HG03571 (cell line): ENCODE results near the gene IFI44L.

Experiments used
- ATAC-seq: cut with Tn5 transposase; IDR thresholded peaks from one replicate; pipeline ENCODE4 v1.9.1; 2021; ENCODE audit not compliant: unreplicated experiment

IFI44L gene

DNA sequence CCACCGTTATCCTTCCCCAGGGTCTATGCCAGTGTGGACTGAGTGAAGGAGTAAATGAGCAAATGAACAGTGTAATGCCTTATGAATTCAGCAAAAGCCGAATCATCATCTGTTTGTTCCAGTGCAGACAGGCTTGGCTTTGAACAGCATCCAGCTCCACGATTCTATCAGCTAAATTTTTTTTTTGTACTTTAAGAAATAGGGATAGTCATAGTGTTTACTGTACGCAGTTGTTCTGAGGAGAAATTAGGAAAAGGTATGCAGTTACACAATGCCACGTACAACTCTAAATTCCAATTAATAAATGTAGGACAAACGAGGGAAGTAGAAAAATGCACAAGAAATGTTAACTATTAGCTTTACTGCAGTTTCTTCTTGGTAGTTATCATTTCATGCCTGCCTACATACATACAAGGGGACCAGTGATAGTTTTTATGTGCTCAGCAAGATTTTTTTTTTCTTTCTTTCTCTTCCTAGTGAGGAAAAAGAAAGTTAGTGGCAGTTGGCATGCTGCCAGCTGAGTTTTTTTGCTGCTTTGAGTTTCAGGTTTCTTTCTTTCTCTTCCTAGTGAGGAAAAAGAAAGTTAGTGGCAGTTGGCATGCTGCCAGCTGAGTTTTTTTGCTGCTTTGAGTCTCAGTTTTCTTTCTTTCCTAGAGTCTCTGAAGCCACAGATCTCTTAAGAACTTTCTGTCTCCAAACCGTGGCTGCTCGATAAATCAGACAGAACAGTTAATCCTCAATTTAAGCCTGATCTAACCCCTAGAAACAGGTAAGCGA, at the start of gene IFI44L:
TSS of gene IFI44L (plus strand) at position 646 of the 777 bp plus-strand sequence. CDS start 7,468 bp downstream, outside the sequence.
- ATAC-seq: peak; percentile 38

DNA sequence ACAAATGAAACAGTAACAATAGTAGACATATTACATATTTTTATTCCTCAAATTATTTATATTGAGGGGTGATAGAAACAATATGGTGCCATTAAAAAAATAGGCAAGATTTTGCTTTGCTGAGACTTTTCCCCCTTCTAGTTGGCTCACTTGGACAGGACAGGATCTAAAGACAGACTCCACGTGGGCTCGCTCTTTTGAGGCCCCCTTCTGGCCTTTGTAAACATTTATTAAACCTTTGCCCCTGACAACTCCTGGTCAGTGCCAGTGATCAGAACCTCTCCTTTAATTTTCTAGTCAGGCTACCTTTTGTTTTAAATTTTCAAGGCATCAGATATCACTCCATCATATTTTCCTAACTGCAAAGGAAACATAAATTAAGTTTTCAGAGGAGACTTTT, 49.7 kb upstream of the IFI44L start:
- ATAC-seq: no peak

DNA sequence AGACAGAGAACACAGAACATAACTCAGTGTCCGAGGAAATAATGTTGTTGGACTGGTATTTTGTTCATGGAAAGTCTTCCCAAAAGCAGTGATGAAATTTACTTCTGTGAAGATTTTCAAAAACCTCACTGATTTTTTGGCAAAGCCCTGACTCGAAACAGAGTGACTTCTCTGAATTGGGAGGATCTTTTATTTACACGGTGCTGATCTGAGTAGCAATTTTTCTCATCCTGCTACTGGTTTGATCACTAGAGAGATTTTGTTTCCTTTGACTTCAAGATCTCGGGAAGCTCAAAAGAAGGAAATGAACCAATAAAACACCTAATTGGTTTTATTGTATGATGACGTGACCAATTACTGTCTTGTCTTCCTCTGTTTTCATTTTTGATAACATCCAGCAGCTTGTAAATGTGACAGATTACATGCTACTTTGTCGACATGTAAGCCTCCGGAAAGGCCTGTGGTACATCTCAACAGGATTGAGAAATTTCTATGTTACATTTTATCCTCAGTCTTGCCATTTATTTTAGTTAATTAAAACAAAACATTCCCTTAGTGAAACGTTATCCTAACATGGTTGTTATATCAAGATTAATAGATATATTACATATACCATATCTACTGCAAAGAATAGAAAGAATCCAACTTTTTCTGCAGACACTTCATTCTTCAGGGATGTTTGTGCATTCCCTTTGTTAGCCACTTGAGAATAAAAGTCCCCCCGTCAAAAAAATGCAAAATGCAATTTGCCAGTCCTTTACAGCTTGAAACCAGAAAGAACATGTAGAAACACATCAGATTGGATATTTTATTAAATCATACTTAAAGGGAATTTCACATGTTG, 42.8 kb upstream of the IFI44L start:
- no peak for ATAC-seq

DNA sequence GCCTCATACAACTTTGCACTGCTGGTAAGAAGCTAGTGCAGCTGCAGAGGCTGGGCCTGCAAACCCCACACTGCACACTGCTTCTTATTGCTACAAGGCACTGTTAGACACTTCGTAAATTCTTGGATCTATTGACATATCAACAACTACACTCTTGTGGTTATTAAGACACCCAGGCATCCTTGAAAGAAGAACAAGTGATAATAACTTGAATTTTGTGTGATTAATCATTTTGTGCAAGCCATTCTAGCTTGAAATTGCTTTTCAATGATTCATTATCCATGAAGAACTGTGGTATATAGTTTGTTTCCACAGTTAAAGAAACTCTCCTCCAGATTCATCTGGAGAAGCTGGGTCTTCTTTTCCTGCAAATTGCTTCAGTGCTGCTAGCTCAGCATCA, 33.7 kb upstream of the IFI44L start:
- ATAC-seq: no peak

DNA sequence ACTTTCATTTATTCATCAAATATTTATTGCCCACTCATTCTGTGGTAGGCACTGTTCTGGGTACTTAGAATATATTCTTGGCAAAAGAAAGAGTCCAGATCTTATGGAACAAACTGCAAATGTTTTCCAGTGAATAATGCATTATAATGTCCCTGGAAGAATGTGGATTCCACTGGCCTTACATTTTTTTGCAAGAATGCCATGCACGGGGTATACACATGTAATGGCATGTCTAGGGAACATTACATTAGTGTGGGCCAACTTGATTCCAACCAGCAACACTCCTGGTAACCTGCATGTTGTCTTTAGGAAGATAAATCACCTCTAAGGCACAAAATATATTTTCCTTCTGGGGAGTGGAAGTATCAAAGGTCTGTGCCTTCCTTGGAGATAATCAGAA, 33.0 kb upstream of the IFI44L start:
- ATAC-seq: no peak

DNA sequence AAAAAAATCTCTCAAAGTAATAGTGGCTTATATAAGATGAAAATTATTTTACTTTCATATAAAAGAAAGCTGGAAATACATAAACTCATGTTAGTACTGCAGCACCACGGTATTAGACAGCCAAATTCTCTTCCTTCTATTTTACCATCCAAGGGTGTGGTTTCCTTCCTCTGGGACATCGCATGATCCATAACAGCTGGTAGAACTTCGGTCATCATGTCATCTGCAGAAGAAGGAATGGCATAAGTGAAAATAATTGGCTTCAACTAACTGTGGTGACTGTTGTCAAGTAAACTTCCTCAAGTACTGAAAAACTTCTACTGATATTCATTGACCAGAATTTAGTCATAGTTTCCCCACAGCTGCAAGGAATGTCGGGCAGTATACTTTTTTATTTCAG, 28.3 kb upstream of the IFI44L start:
- no peak for ATAC-seq

DNA sequence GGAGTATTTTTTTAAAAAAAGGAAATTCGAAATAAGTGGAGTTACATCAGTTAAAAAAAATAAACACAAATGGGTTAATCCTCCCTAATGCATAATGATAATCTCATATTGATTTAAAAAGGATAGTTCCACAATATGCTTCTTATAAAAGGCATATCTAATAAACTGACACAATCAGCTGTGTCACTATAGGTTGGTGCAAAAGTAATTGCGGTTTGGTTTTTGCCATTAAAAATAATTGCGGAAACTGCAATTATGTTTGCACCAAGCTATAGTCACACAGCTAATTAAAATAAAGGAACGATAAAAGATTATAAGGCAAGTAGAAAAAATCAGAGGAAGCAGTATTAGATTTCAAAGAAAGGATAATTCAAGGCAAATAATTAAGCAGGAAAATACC, 21.0 kb upstream of the IFI44L start:
- no peak for ATAC-seq

DNA sequence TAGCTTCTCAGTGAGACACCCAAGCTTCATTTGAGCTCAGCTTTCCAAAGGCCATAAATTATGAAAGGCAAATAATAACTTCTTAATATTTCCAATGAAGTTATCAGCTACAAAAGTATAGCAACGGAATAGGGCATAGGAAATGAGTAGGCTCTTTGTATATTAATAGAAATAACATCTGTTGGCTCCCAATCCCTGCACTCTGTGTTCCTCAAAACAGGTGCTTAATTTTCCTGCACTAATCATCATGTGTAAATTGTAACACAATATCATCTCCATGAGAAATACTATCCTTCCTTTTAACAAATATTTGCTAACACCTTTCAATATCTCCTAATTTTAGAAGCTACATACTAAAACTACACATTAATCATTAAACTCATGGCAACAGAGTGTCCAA, 19.2 kb upstream of the IFI44L start:
- no peak for ATAC-seq

DNA sequence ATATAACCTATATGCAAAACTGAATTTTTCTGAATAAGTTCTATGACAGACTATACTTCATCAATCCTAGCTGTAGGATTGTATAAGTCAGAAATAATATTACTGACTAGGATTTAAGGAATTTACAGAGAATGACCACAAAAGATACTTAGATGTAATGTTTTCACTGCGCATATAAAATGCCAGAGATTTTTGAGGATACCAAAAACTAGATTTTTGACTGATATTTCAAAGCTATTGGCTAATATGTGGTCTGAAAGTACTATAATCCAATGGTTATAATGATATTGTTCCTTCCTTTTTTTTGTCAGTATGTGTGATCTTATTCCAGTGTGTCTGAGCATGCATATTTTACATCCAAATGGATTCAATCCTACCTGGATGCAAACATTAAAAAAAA, 17.0 kb upstream of the IFI44L start:
- ATAC-seq: no peak

DNA sequence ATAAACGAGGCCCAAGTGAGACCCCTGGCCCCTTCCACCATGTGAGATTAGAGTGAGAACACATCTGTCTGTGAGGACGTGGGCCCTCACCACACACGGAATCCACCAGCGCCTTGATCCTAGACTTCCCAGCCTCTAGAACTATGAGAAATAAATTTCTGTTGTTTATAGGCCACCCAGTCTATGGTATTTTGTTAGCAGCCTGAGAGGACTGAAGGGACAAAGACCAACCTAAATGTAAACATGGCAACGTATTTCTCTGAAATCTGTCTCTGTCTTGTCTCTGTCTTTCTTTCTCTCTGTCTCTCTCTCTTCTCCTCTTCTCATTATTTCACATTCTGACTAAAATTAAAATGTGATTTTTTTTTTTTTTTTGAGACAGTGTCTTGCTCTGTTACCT, 15.6 kb upstream of the IFI44L start:
- no peak for ATAC-seq

DNA sequence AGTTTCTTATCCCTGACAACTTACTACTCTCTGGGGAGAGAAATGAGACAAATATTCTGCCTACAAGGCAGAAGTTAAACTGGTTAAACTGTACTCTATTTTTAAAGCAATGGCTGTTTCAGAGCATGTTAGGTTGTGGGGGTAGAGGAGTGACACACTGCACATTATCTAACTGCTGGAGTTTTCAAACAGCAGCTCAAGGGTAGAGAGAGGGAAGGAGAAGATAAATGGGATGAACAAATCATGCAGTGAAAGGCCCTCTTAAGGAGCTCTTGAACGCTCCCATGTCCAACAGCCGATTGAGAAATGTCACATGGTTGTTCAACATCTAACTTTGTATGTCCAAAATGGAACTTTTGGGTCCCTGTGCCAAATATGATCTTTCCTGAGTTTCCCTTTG, 14.0 kb upstream of the IFI44L start:
- no peak for ATAC-seq

DNA sequence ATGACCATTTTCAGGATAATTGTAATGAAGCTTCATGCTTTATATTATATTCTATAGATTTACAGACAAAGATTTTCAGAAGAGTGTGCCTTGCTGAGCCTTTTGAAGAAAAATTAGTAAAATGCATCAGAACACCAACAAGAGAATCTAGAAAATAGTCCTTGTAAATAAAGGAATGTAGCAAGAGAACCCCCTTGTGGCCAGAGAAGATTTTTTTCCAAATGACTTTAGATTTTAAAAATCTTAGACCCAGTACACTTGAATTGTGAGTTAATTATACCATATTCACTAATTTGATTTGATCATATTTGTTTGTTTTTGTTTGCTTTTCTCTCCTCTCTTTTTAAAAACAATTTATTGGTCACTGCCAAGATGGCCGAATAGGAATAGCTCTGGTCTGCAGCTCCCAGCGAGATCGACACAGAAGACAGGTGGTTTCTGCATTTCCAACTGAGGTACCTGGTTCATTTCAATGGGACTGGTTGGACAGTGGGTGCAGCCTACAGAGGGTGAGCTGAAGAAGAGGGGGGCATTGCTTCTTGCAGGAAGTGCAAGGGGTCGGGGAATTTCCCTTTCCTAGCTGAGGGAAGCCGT, 12.8 kb upstream of the IFI44L start:
- ATAC-seq: no peak

DNA sequence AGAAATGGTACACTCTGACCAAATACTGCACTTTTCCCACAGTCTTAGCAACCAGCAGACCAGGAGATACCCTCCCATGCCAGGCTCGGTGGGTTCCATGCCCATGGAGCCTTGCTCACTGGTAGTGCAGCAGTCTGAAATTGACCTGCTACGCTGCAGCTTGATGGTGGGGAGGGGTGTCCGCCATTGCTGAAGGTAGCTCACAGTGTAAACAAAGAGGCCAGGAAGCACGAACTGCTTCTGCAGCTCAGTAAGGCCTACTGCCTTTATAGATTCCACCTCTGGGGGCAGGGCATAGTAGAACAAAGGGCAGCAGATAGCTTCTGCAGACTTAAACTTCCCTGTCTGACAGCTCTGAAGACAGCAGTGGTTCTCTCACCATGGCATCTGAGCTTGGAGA, 12.3 kb upstream of the IFI44L start:
- ATAC-seq: no peak

DNA sequence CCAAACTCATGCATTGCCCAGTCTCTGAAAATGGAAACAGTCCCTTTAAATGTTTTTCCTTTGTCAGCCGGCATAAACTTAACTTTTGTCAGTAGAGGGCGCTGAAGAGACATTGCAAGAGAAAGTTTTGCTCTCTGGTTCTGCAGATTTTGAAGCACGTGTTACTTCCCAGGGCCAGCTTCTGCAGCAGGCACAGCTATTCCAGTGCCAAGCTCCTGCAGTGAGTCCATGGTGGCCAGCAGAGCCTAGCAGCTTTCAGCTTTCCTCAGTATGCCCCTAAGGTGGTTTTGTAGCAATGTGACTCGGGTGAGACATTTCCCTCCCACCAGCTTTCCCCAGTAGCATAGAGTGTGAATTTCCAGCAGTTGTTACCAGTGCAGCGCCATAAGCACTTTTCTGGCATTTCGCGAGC, 2.6 kb upstream of the IFI44L start:
- ATAC-seq: peak; percentile 48

DNA sequence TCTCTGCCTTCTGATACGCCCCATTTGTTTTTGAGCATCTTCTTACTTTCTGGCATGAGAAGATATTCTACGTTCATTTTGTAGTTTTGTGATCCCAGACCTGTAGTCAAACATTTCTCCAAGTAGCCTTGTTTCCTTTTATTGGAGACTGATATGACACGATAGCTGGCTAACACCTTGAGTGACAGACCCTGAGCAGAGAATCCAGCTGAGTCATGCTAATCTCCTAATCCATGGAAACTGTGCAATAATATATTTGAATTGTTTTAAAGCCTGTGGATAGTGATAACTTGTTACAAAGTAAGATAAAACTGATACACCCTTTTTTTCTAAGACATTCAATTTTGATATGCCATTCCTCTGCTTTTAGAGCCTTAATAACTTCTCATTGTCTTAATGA, 1.2 kb upstream of the IFI44L start:
- no peak for ATAC-seq

DNA sequence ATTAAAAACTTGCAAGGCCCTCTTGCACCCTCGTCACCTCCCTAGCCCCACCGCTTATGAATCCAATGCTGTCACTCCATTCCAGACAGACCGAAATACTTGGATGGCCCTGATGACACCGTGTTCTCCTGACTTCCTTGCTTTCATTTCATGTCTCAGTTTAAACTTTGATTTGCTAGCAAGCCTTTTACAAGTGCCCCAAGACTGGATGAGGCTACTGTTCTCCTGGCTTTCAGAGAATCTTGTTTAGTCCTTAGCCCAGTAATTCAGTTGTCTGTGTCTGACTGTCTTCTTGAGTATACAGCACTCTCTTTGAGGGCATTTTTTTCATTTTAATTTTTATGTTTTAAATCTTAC, 824 bp upstream of the IFI44L start:
- ATAC-seq: no peak

DNA sequence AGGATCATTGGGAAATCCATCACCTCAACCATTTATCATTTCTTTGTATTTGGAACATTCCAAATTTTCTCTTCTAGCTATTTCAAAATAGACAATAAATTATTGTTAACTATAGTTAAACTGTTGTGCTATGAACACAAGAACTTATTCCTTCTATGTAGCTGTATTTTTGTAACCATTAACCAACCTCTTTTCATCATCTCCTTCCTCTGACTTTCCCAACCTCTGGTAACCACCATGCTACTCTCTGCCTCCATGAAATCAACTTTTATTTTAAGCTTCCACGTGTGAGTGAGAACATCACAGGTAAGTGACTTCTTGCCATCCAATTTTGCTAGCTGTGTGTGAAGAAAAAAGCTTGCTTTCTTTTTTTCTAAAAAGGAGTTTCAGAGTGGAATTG, 418 bp downstream of the IFI44L start:
- ATAC-seq: no peak

DNA sequence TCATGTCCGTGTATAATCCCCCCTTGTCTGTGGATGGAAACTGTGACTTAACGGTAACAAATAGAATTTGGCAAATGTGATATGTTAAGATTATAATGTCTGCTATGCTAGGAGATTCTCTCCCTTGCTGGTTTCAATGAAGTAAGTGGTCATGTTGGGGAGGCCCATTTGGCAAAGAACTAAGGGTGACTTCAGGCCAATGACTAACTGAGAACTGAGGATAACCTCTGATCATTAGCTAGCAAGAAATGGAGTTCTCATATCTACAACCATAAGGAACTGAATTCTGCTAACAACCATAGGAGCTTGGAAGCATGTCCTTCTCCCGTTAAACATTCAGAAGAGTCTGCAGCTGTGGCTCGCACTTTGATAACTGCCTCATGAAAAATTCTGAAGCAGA, 2.3 kb downstream of the IFI44L start:
- ATAC-seq: no peak

DNA sequence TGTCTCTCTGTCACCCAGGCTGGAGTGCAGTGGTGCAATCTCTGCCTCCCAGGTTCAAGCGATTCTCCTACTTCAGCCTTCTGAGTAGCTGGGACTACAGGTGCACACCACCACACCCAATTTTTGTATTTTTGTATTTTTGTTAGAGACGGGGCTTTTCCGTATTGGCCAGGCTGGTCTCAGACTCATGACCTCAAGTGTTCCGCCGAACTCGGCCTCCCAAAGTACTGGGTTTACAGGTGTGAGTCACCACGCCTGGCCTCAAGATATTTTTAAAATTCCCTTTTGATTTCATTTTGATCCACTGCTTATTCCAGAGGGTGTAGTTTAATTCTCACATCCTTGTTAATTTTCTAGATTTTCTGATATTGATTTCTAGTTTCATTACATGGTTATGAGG, 3.8 kb downstream of the IFI44L start:
- ATAC-seq: no peak

DNA sequence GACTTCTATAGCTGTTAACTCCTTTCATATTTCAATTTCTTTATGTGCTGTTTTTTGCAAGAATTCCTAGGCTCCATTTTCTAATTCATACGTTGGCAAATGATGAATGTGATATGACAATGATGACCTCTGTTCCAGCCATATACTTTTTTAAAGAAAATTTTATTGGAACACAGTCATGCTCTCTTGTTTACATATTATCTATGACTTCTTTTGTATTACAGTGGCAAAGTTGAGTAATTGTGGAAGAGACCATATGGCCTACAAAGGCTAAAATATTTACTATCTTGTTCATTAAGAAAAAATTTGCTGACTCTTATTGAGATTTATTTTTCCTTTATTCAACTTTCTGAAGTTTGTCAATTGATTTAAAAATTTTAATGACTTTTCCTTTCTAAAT, 7.1 kb downstream of the IFI44L start:
- ATAC-seq: no peak

DNA sequence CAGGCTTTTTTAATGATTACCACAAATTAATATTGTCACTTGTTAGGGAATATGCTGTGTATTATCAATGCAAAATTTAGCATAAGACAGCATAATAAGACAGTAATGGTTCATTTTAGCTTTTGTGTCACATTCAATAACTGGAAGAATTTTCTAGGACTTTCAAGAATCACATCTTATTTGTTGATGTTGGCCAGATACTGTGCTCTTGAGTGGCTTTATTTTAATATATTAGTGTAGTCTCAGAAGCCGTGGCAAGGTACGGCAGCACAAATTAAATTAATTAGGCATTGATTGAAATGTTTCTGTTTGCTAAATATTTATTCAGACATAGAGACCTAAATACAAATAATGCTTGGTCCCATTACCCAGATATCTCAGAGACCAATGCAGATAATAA, 10.4 kb downstream of the IFI44L start:
- ATAC-seq: no peak

DNA sequence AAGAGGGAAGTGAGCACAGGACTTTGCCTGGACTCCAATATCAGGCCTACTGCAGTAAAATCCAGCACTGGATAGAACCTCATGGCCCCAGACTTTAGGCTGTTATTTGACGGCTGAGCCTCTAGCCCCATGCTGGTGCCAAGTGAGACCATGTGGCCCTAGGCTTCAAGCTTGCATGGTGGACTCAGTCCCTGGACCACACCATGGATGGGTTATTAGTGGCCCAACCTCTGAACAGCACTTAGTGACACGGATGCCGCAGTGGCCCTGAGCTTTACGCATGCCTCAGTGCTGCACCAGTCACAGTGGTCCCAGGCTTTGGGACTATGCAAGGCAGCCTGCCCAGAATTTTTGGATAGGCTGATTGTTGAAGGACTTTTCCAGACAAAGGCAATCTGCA, 13.0 kb downstream of the IFI44L start:
- no peak for ATAC-seq
